Erythroblast (primary cell): Measurements from ENCODE around the gene ITGB1.

ENCODE experiments used
- GATA1 ChIP-seq: IDR thresholded peaks from 2 replicates; pipeline ENCODE4 v1.6.1; 2011; ENCODE audit warnings: low read depth, mild to moderate bottlenecking, control low read depth, low read length, moderate library complexity
- POLR2A ChIP-seq: IDR thresholded peaks from 2 replicates; pipeline ENCODE4 v1.6.1; 2011; ENCODE audit warnings: mild to moderate bottlenecking, low read length

GRCh38 chr10:32955790-32956189, 2.2 kb downstream of the ITGB1 start:
- TF ChIP-seq POLR2A (no peak), GATA1 (no peak)
